A673 (cell line): ENCODE measurements around the gene BMP5.

Source experiments
- CTCF ChIP-seq: fragments of 300-800, 200-600 bp; sonication (generic); conservative IDR thresholded peaks from 2 replicates; pipeline ENCODE4 v1.5.1; 2017; ENCODE audit warnings: low read depth, mild to moderate bottlenecking, antibody characterized with exemption, low read length, moderate library complexity, mixed read lengths
- EZH2 ChIP-seq: fragments of 200-600 bp; sonication (generic); IDR thresholded peaks from 2 replicates; pipeline ENCODE4 v1.6.1; 2017; ENCODE audit warnings: borderline replicate concordance, low read depth, mild to moderate bottlenecking, mixed read lengths, antibody characterized with exemption, low read length; ENCODE audit not compliant: poor library complexity, severe bottlenecking

GRCh38 chr6:55705451-55706440 lies 169.6 kb downstream of the BMP5 start:
- TF ChIP-seq CTCF (no peak), EZH2 (no peak)
